HepG2 (cell line): Measurements from ENCODE around the gene BRD2. TPM values are rescaled to one million over a fixed set of nuclear protein-coding genes. Genes with fewer than 3 reads are reported as not detected.

Experiments
- IRX3 ChIP-seq: sonication (generic); formaldehyde crosslinking; IDR thresholded peaks from 2 replicates; pipeline ENCODE4 v1.8.1; 2023; ENCODE audit warnings: mild to moderate bottlenecking, low read depth, missing genetic modification reagents, borderline replicate concordance
- MAF1 ChIP-seq: sonication (generic); formaldehyde crosslinking; IDR thresholded peaks from 2 replicates; pipeline ENCODE4 v1.5.0; 2020; ENCODE audit warnings: missing genetic modification reagents, borderline replicate concordance
- MXD3 ChIP-seq: IDR thresholded peaks from 2 replicates; pipeline ENCODE4 v1.6.1; 2016; ENCODE audit warnings: mild to moderate bottlenecking, missing biosample characterization, missing genetic modification reagents
- PRPF4 ChIP-seq: fragments of 200-400 bp; formaldehyde crosslinking; IDR thresholded peaks from 2 replicates; pipeline ENCODE4 v1.6.1; 2016; ENCODE audit warnings: low read length, low read depth; ENCODE audit not compliant: poor library complexity, severe bottlenecking
- SALL1 ChIP-seq: sonication (generic); formaldehyde crosslinking; IDR thresholded peaks from 2 replicates; pipeline ENCODE4 v1.8.0; 2022; ENCODE audit warnings: mild to moderate bottlenecking, missing genetic modification reagents
- SNAPC2 ChIP-seq: sonication (generic); formaldehyde crosslinking; IDR thresholded peaks from 2 replicates; pipeline ENCODE4 v1.8.1; 2022; ENCODE audit warnings: mild to moderate bottlenecking, missing genetic modification reagents
- SOX13 ChIP-seq, 3 experiments: fragments of 450-650 bp in 1 of 3; sonication (generic) in 1 of 3; formaldehyde crosslinking in 1 of 3; IDR thresholded peaks in 2 of 3; conservative IDR thresholded peaks in 1 of 3; 2 replicates each; pipeline versions ENCODE4 v1.5.0 to v1.6.1; 2016 to 2020; ENCODE audit warnings: antibody characterized with exemption in 1 of 3, mild to moderate bottlenecking in 1 of 3, missing compliant biosample characterization in 1 of 3, missing genetic modification reagents in 1 of 3, moderate library complexity in 1 of 3
- XRCC5 ChIP-seq: fragments of 200-400 bp; formaldehyde crosslinking; optimal IDR thresholded peaks from 2 replicates; pipeline ENCODE3; 2017; ENCODE audit warnings: mild to moderate bottlenecking, low read length
- ZC3H4 ChIP-seq: sonication (generic); formaldehyde crosslinking; IDR thresholded peaks from 2 replicates; pipeline ENCODE4 v1.4.0; 2020; ENCODE audit warnings: missing genetic modification reagents, borderline replicate concordance
- ZNF142 ChIP-seq: sonication (generic); formaldehyde crosslinking; IDR thresholded peaks from 2 replicates; pipeline ENCODE4 v1.4.0; 2020; ENCODE audit warnings: missing genetic modification reagents
- ZNF276 ChIP-seq: sonication (generic); formaldehyde crosslinking; IDR thresholded peaks from 2 replicates; pipeline ENCODE4 v1.4.0; 2020; ENCODE audit warnings: mild to moderate bottlenecking, low read depth, missing genetic modification reagents
- ZNF446 ChIP-seq: sonication (generic); formaldehyde crosslinking; IDR thresholded peaks from 2 replicates; pipeline ENCODE4 v1.5.0; 2020; ENCODE audit warnings: mild to moderate bottlenecking, missing genetic modification reagents
- ZNF567 ChIP-seq: sonication (generic); formaldehyde crosslinking; IDR thresholded peaks from 2 replicates; pipeline ENCODE4 v1.8.1; 2023; ENCODE audit warnings: mild to moderate bottlenecking, missing genetic modification reagents, borderline replicate concordance
- ZNF609 ChIP-seq: sonication (generic); formaldehyde crosslinking; IDR thresholded peaks from 2 replicates; pipeline ENCODE4 v1.4.0; 2020; ENCODE audit warnings: mild to moderate bottlenecking, missing genetic modification reagents, borderline replicate concordance
- polyA plus RNA-seq, 8 experiments: library from polyadenylated mRNA; depleted of rRNA in 3 of 8; stranded (reverse) in 7 of 8; unstranded in 1 of 8; fragments of >200 nt; fragmentation: Illumina TruSeq in 4 of 8; extraction: Trizol in 4 of 8; gene quantifications; 2 replicates each; pipeline versions ENCODE4 v1.2.1 to v1.2.3, GENCODE V29; 2011 to 2016; ENCODE audit warnings: low read depth in 4 of 8, missing spikeins in 1 of 8, mixed read lengths in 1 of 8; ENCODE audit not compliant: insufficient read depth in 1 of 8
- total RNA-seq, 5 experiments: library from RNA; depleted of rRNA; stranded (reverse); fragments of >200 nt; fragmentation: Illumina TruSeq; extraction: Trizol; gene quantifications; 2 replicates each; pipeline ENCODE4 v1.2.3, GENCODE V29; 2016; ENCODE audit warnings: low read depth in 1 of 5

Gene BRD2
- total and polyA plus RNA-seq, 2 of the 13 experiments (the other 11 are each of a cell fraction or from before 2014, with no cell fraction given): 143 to 202 TPM

GRCh38 chr6:32969685-32970412, 1.5 kb downstream of the BRD2 start (continued):
- peak; percentile 16; the same call in 1 of the 2 replicates for TF ChIP-seq IRX3
- TF ChIP-seq PRPF4: peak; percentile 92
- peak; percentile 67 for TF ChIP-seq ZC3H4 (CRISPR knock-in tag)
- TF ChIP-seq SOX13 (IDR thresholded peaks at IDR 0.05): no peak
- TF ChIP-seq SOX13 (CRISPR knock-in tag; conservative IDR thresholded peaks at IDR 0.05 in 1 of 2, IDR thresholded peaks at IDR 0.05 in 1 of 2): no peak; a peak in 1 of 4 replicates
- 0 out of 2 replicates have a peak, but pooled peaks have one; percentile 47 for TF ChIP-seq ZNF446
- TF ChIP-seq MXD3: peak; percentile 32
- peak; percentile 38 for TF ChIP-seq XRCC5
- 0 out of 2 replicates have a peak, but pooled peaks have one; percentile 2 for TF ChIP-seq ZNF567 (CRISPR knock-in tag)
- peak; percentile 65 for TF ChIP-seq SALL1 (CRISPR knock-in tag)
- TF ChIP-seq ZNF609 (CRISPR knock-in tag): no peak
- no peak; the same call in 1 of the 2 replicates for TF ChIP-seq ZNF276 (CRISPR knock-in tag)
- TF ChIP-seq MAF1 (CRISPR knock-in tag): peak; percentile 62; the same call in 1 of the 2 replicates
- peak; percentile 28; the same call in 1 of the 2 replicates for TF ChIP-seq ZNF142 (CRISPR knock-in tag)
- peak; percentile 19; the same call in 1 of the 2 replicates for TF ChIP-seq SNAPC2
